A549 (cell line): ENCODE measurements around the gene EMP3. TPM values are rescaled to one million over a fixed set of nuclear protein-coding genes. Genes with fewer than 3 reads are reported as not detected.

Experiments
- ATAC-seq, 2 experiments: fragments of 200-7000 bp in 1 of 2; fragments of >200 bp in 1 of 2; cut with Nextera tagmentation in 1 of 2; cut with Tn5 transposase in 1 of 2; 3 replicates each; pipeline versions ENCODE4 v1.8.0 to v1.9.1; 2018 to 2020; ENCODE audit warnings: mild to moderate bottlenecking in 1 of 2, moderate library complexity in 1 of 2
- CTCF ChIA-PET: fragments of 300-600 bp; sonication (Branson Sonifier 250); formaldehyde crosslinking; extraction: SDS; loops from one replicate; lab custom pipeline; 2021; ENCODE audit warnings: antibody characterized with exemption, inconsistent platforms; lab: Yijun Ruan, JAX
- POLR2A ChIA-PET: fragments of 350-600 bp; formaldehyde crosslinking; extraction: SDS; loops from one replicate; lab custom pipeline; 2021; ENCODE audit warnings: antibody characterized with exemption, inconsistent platforms; lab: Yijun Ruan, JAX
- DNase-seq, 2 experiments: peaks; one replicate each; pipeline versions ENCODE4 v3.0.0 to v3.0.0-alpha.2; 2011 to 2016; ENCODE audit warnings: low read depth in 1 of 2, low spot score in 1 of 2
- FAIRE-seq: peaks from 2 replicates; lab custom pipeline; 2011; peaks lifted over from hg19 to GRCh38; lab: Jason Lieb, UNC
- H3K27ac ChIP-seq, 2 experiments: fragments of >200 bp; sonication (Bioruptor Twin); formaldehyde crosslinking; 3 replicates each; pipeline ENCODE4 v1.5.1; 2016 to 2017
- H3K4me1 ChIP-seq: fragments of >200 bp; sonication (Bioruptor Twin); formaldehyde crosslinking; 3 replicates; pipeline ENCODE4 v1.6.1; 2016
- H3K4me2 ChIP-seq: fragments of >200 bp; sonication (Bioruptor Twin); formaldehyde crosslinking; 3 replicates; pipeline ENCODE4 v1.6.1; 2016
- H3K4me3 ChIP-seq: fragments of >200 bp; sonication (Bioruptor Twin); formaldehyde crosslinking; 3 replicates; pipeline ENCODE4 v1.5.1; 2016
- H3K9me3 ChIP-seq: fragments of >200 bp; sonication (Bioruptor Twin); formaldehyde crosslinking; 3 replicates; pipeline ENCODE4 v1.6.1; 2016
- CBX2 ChIP-seq: fragments of 200-600 bp; sonication (generic); IDR thresholded peaks from 2 replicates; pipeline ENCODE4 v1.6.1; 2016; ENCODE audit warnings: low read depth, mild to moderate bottlenecking, borderline replicate concordance
- POLR2A ChIP-seq: IDR thresholded peaks from 2 replicates; pipeline ENCODE4 v1.6.1; 2012; ENCODE audit warnings: mild to moderate bottlenecking, low read length
- WGBS: methylation state at CpG from one replicate; pipeline ENCODE4 v1.1.6; 2017; ENCODE audit errors: missing lambda C conversion rate; 5-methylcytosine and 5-hydroxymethylcytosine counted together
- polyA plus RNA-seq, 4 experiments: library from polyadenylated mRNA; depleted of rRNA in 3 of 4; stranded (reverse); fragments of >200 nt; fragmentation: RNase III in 1 of 4; extraction: RNeasy Plus Mini Kit Qiagen cat#74134 plus additional on column Dnase treatment in 1 of 4; gene quantifications; 2 replicates in 3 of 4; 3 replicates in 1 of 4; pipeline ENCODE4 v1.2.3, GENCODE V29; 2011 to 2017

EMP3 gene
- polyA plus RNA-seq, 2 of the 4 experiments (the other 2 are of a cell fraction), result 147 to 580 TPM

DNA sequence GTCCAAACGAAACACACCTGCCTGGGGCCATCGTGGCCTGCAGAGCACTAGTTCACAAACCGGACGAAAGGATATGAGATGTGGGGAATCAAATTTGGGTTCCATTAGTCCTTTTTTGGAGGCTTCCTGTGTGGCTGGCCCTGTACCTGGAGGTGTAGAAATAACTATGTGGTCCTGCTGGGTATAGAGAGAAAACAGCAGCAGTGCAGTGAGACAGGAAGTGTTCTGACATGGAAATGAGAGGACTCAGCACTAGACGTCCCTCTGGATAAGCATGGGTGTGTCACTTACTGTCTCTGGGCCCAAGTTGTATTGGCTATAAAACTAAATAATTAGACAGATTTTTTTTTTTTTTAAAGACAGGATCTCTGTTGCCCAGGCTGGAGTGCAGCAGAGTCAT, 53.7 kb downstream of the EMP3 start:
- ChIA-PET CTCF (interaction anchor here (0.6 to 3.1 kb wide), 4 partner anchors 9 to 45 kb away, joined by 3 to 20 read pairs (median 5); partner anchors contain the start of gene KDELR1), POLR2A (no interaction called here)
- ATAC-seq (no peak; a peak in 2 of 6 replicates), FAIRE-seq (no peak), DNase-seq (no peak)
- H3K4me1 ChIP-seq, result no peaks in the 10 kb centered on the region
- no peaks in the 10 kb centered on the region for H3K9me3 ChIP-seq
- no peak overlapping the region for H3K4me3 ChIP-seq
- H3K4me2 ChIP-seq, result no peak overlapping the region
- no peak for TF ChIP-seq CBX2
- TF ChIP-seq POLR2A, result no peak
- no peak overlapping the region for H3K27ac ChIP-seq
- WGBS, result 72% methylated on average over 5 of the region's 5 CpGs

Other genes with a start within 250 kb of the EMP3 start
- 2.1 and 2.8 TPM in 2 replicates for gene PLA2G4C, start 214.7 kb upstream of the EMP3 start, polyA plus RNA-seq (2011; rRNA removed)
- 1.4 to 3.7 TPM (median 2.6 TPM) in 3 replicates for gene PLA2G4C, start 214.7 kb upstream of the EMP3 start, polyA plus RNA-seq (2017; fragmentation: RNase III; extraction: RNeasy Plus Mini Kit Qiagen cat#74134 plus additional on column Dnase treatment)
- gene LIG1, start 155.2 kb upstream of the EMP3 start, polyA plus RNA-seq (2011; rRNA removed), result 41.2 and 54.9 TPM in 2 replicates
- gene LIG1, start 155.2 kb upstream of the EMP3 start, polyA plus RNA-seq (2017; fragmentation: RNase III; extraction: RNeasy Plus Mini Kit Qiagen cat#74134 plus additional on column Dnase treatment), result 88.8 to 106 TPM (median 101 TPM) in 3 replicates
- 0.97 and 1.2 TPM in 2 replicates for gene ZSWIM9, start 154.9 kb upstream of the EMP3 start, polyA plus RNA-seq (2011; rRNA removed)
- 11.7 to 15.9 TPM (median 13.4 TPM) in 3 replicates for gene ZSWIM9, start 154.9 kb upstream of the EMP3 start, polyA plus RNA-seq (2017; fragmentation: RNase III; extraction: RNeasy Plus Mini Kit Qiagen cat#74134 plus additional on column Dnase treatment)
- gene CARD8, start 69.6 kb upstream of the EMP3 start, polyA plus RNA-seq (2011; rRNA removed), result 27.4 and 34.7 TPM in 2 replicates
- 27.2 to 27.5 TPM (median 27.5 TPM) in 3 replicates for gene CARD8, start 69.6 kb upstream of the EMP3 start, polyA plus RNA-seq (2017; fragmentation: RNase III; extraction: RNeasy Plus Mini Kit Qiagen cat#74134 plus additional on column Dnase treatment)
- 3.1 and 3.5 TPM in 2 replicates for gene ZNF114, start 55.5 kb upstream of the EMP3 start, polyA plus RNA-seq (2011; rRNA removed)
- 4.3 to 5.6 TPM (median 4.6 TPM) in 3 replicates for gene ZNF114, start 55.5 kb upstream of the EMP3 start, polyA plus RNA-seq (2017; fragmentation: RNase III; extraction: RNeasy Plus Mini Kit Qiagen cat#74134 plus additional on column Dnase treatment)
- gene TMEM143, start 38.4 kb downstream of the EMP3 start, polyA plus RNA-seq (2011; rRNA removed), result 7.4 and 7.6 TPM in 2 replicates
- 6.3 to 7.0 TPM (median 6.4 TPM) in 3 replicates for gene TMEM143, start 38.4 kb downstream of the EMP3 start, polyA plus RNA-seq (2017; fragmentation: RNase III; extraction: RNeasy Plus Mini Kit Qiagen cat#74134 plus additional on column Dnase treatment)
- 2.3 and 2.9 TPM in 2 replicates for gene SYNGR4, start 38.8 kb downstream of the EMP3 start, polyA plus RNA-seq (2011; rRNA removed)
- 2.5 to 4.4 TPM (median 2.9 TPM) in 3 replicates for gene SYNGR4, start 38.8 kb downstream of the EMP3 start, polyA plus RNA-seq (2017; fragmentation: RNase III; extraction: RNeasy Plus Mini Kit Qiagen cat#74134 plus additional on column Dnase treatment)
- gene KDELR1, start 66.0 kb downstream of the EMP3 start, polyA plus RNA-seq (2011; rRNA removed), result 200 and 270 TPM in 2 replicates
- gene KDELR1, start 66.0 kb downstream of the EMP3 start, polyA plus RNA-seq (2017; fragmentation: RNase III; extraction: RNeasy Plus Mini Kit Qiagen cat#74134 plus additional on column Dnase treatment), result 280 to 318 TPM (median 302 TPM) in 3 replicates
- gene GRIN2D, start 68.1 kb downstream of the EMP3 start, polyA plus RNA-seq (2011; rRNA removed), result 2.6 and 3.4 TPM in 2 replicates
- 5.8 to 6.8 TPM (median 6.3 TPM) in 3 replicates for gene GRIN2D, start 68.1 kb downstream of the EMP3 start, polyA plus RNA-seq (2017; fragmentation: RNase III; extraction: RNeasy Plus Mini Kit Qiagen cat#74134 plus additional on column Dnase treatment)
- gene GRWD1, start 120.4 kb downstream of the EMP3 start, polyA plus RNA-seq (2011; rRNA removed), result 40.0 and 48.1 TPM in 2 replicates
- 82.1 to 87.0 TPM (median 84.2 TPM) in 3 replicates for gene GRWD1, start 120.4 kb downstream of the EMP3 start, polyA plus RNA-seq (2017; fragmentation: RNase III; extraction: RNeasy Plus Mini Kit Qiagen cat#74134 plus additional on column Dnase treatment)
- gene KCNJ14, start 130.0 kb downstream of the EMP3 start, polyA plus RNA-seq (2011; rRNA removed), result 1.9 and 2.2 TPM in 2 replicates
- gene KCNJ14, start 130.0 kb downstream of the EMP3 start, polyA plus RNA-seq (2017; fragmentation: RNase III; extraction: RNeasy Plus Mini Kit Qiagen cat#74134 plus additional on column Dnase treatment), result 1.3 to 1.4 TPM (median 1.3 TPM) in 3 replicates
- 33.4 and 36.9 TPM in 2 replicates for gene CYTH2, start 143.8 kb downstream of the EMP3 start, polyA plus RNA-seq (2011; rRNA removed)
- gene CYTH2, start 143.8 kb downstream of the EMP3 start, polyA plus RNA-seq (2017; fragmentation: RNase III; extraction: RNeasy Plus Mini Kit Qiagen cat#74134 plus additional on column Dnase treatment), result 42.3 to 55.4 TPM (median 50.5 TPM) in 3 replicates
- 0.62 and 0.95 TPM in 2 replicates for gene LMTK3, start 186.3 kb downstream of the EMP3 start, polyA plus RNA-seq (2011; rRNA removed)
- gene LMTK3, start 186.3 kb downstream of the EMP3 start, polyA plus RNA-seq (2017; fragmentation: RNase III; extraction: RNeasy Plus Mini Kit Qiagen cat#74134 plus additional on column Dnase treatment), result 4.6 to 6.1 TPM (median 5.6 TPM) in 3 replicates
- gene SULT2B1, start 226.6 kb downstream of the EMP3 start, polyA plus RNA-seq (2011; rRNA removed), result 22.2 and 22.4 TPM in 2 replicates
- 30.1 to 36.5 TPM (median 34.3 TPM) in 3 replicates for gene SULT2B1, start 226.6 kb downstream of the EMP3 start, polyA plus RNA-seq (2017; fragmentation: RNase III; extraction: RNeasy Plus Mini Kit Qiagen cat#74134 plus additional on column Dnase treatment)